H9 (cell line): ENCODE results near the gene UMAD1. TPM values are rescaled to one million over a fixed set of nuclear protein-coding genes. Genes with fewer than 3 reads are reported as not detected.

Source experiments
- DNase-seq: peaks from one replicate; pipeline ENCODE4 v3.0.0-alpha.2; 2017
- H2AFZ ChIP-seq: one replicate; pipeline ENCODE4 v1.6.1; 2013; ENCODE audit warnings: mild to moderate bottlenecking, low read length, control low read depth, moderate library complexity
- H2AK5ac ChIP-seq: 2 replicates; pipeline ENCODE4 v1.6.1; 2013; ENCODE audit warnings: low read length, control low read depth, mixed read lengths; ENCODE audit not compliant: insufficient read length
- H2BK120ac ChIP-seq: one replicate; pipeline ENCODE4 v1.6.1; 2013; ENCODE audit warnings: low read depth, mild to moderate bottlenecking, low read length, control low read depth, inconsistent platforms; ENCODE audit not compliant: poor library complexity, severe bottlenecking
- H2BK12ac ChIP-seq: 2 replicates; pipeline ENCODE4 v1.6.1; 2013; ENCODE audit warnings: low read length, control low read depth, mixed read lengths, low read depth; ENCODE audit not compliant: insufficient read length
- H2BK15ac ChIP-seq: 2 replicates; pipeline ENCODE4 v1.6.1; 2013; ENCODE audit warnings: low read depth, low read length, control low read depth
- H2BK20ac ChIP-seq: one replicate; pipeline ENCODE4 v1.6.1; 2013; ENCODE audit warnings: low read depth, mild to moderate bottlenecking, low read length, control low read depth, inconsistent platforms; ENCODE audit not compliant: poor library complexity, severe bottlenecking
- H2BK5ac ChIP-seq: 2 replicates; pipeline ENCODE4 v1.6.1; 2013; ENCODE audit warnings: low read length, control low read depth, mixed read lengths; ENCODE audit not compliant: insufficient read length
- H3K14ac ChIP-seq: 2 replicates; pipeline ENCODE4 v1.6.1; 2013; ENCODE audit warnings: low read length, control low read depth; ENCODE audit not compliant: insufficient read depth
- H3K18ac ChIP-seq: 2 replicates; pipeline ENCODE4 v1.6.1; 2013; ENCODE audit warnings: low read depth, mild to moderate bottlenecking, mixed read lengths, low read length, control low read depth; ENCODE audit not compliant: insufficient read length
- H3K23ac ChIP-seq: 2 replicates; pipeline ENCODE4 v1.6.1; 2013; ENCODE audit warnings: low read length, control low read depth, mixed read lengths, low read depth; ENCODE audit not compliant: insufficient read length
- H3K23me2 ChIP-seq: 2 replicates; pipeline ENCODE4 v1.6.1; 2013; ENCODE audit warnings: low read depth, mild to moderate bottlenecking, mixed read lengths, low read length, control low read depth; ENCODE audit not compliant: insufficient read length, poor library complexity, severe bottlenecking
- H3K27ac ChIP-seq: 2 replicates; pipeline ENCODE4 v1.5.1; 2013; ENCODE audit warnings: low read length, control low read depth, mixed read lengths, low read depth; ENCODE audit not compliant: insufficient read length
- H3K27me3 ChIP-seq: 2 replicates; pipeline ENCODE4 v1.6.1; 2013; ENCODE audit warnings: low read length, control low read depth, inconsistent platforms; ENCODE audit not compliant: insufficient read depth
- H3K4ac ChIP-seq: 2 replicates; pipeline ENCODE4 v1.6.1; 2013; ENCODE audit warnings: low read depth, mild to moderate bottlenecking, control low read depth, inconsistent platforms, low read length, moderate library complexity
- H3K4me1 ChIP-seq: 2 replicates; pipeline ENCODE4 v1.6.1; 2013; ENCODE audit warnings: low read length, control low read depth, inconsistent platforms; ENCODE audit not compliant: insufficient read depth
- H3K4me2 ChIP-seq: 2 replicates; pipeline ENCODE4 v1.6.1; 2013; ENCODE audit warnings: low read length, control low read depth, mixed read lengths; ENCODE audit not compliant: insufficient read length, insufficient read depth
- H3K56ac ChIP-seq: 2 replicates; pipeline ENCODE4 v1.6.1; 2013; ENCODE audit warnings: low read depth, mild to moderate bottlenecking, mixed read lengths, low read length, control low read depth; ENCODE audit not compliant: insufficient read length
- H3K79me1 ChIP-seq: 2 replicates; pipeline ENCODE4 v1.6.1; 2013; ENCODE audit warnings: low read depth, mild to moderate bottlenecking, moderate library complexity, low read length, control low read depth, inconsistent platforms; ENCODE audit not compliant: insufficient read depth, poor library complexity, severe bottlenecking
- H3K79me2 ChIP-seq: 2 replicates; pipeline ENCODE4 v1.6.1; 2013; ENCODE audit warnings: low read length, control low read depth, inconsistent platforms; ENCODE audit not compliant: insufficient read depth
- H3K9ac ChIP-seq: 2 replicates; pipeline ENCODE4 v1.6.1; 2013; ENCODE audit warnings: low read length, control low read depth, mixed read lengths; ENCODE audit not compliant: insufficient read length; ENCODE audit errors: extremely low read depth
- H3K9me3 ChIP-seq: one replicate; pipeline ENCODE4 v1.6.1; 2013; ENCODE audit warnings: low read depth, low read length, inconsistent platforms; ENCODE audit not compliant: control insufficient read depth
- H3T11ph ChIP-seq: one replicate; pipeline ENCODE4 v1.6.1; 2013; ENCODE audit warnings: mild to moderate bottlenecking, low read length, control low read depth, inconsistent platforms
- H4K20me1 ChIP-seq: one replicate; pipeline ENCODE4 v1.6.1; 2013; ENCODE audit not compliant: control insufficient read depth, insufficient read length, insufficient read depth
- H4K5ac ChIP-seq: 2 replicates; pipeline ENCODE4 v1.6.1; 2013; ENCODE audit warnings: low read depth, mild to moderate bottlenecking, mixed read lengths, low read length, control low read depth; ENCODE audit not compliant: insufficient read length
- H4K8ac ChIP-seq: replicated peaks from 2 replicates; pipeline ENCODE4 v1.6.1; 2013; ENCODE audit warnings: low read length, control low read depth, mixed read lengths, low read depth; ENCODE audit not compliant: insufficient read length
- H4K91ac ChIP-seq: 2 replicates; pipeline ENCODE4 v1.6.1; 2013; ENCODE audit warnings: low read depth, mild to moderate bottlenecking, moderate library complexity, mixed read lengths, low read length, control low read depth; ENCODE audit not compliant: insufficient read length
- H3K27ac Mint-ChIP-seq, 3 experiments: 2 replicates in 2 of 3; 3 replicates in 1 of 3; pipeline ENCODE4 v1.8.0; 2020 to 2021; ENCODE audit warnings: mixed read lengths in 3 of 3, mild to moderate bottlenecking in 1 of 3, moderate library complexity in 1 of 3
- H3K27me3 Mint-ChIP-seq: 2 replicates; pipeline ENCODE4 v1.8.0; 2021; ENCODE audit warnings: low read depth, mild to moderate bottlenecking, moderate library complexity, mixed read lengths
- H3K36me3 Mint-ChIP-seq, 3 experiments: 2 replicates in 2 of 3; 3 replicates in 1 of 3; pipeline ENCODE4 v1.8.0; 2020 to 2021; ENCODE audit warnings: low read depth in 3 of 3, mixed read lengths in 3 of 3; ENCODE audit not compliant: insufficient read depth in 1 of 3
- H3K4me1 Mint-ChIP-seq, 2 experiments: 2 replicates each; pipeline ENCODE4 v1.8.0; 2020; ENCODE audit warnings: mixed read lengths in 2 of 2
- H3K4me3 Mint-ChIP-seq, 2 experiments: 2 replicates in 1 of 2; 3 replicates in 1 of 2; pipeline ENCODE4 v1.8.0; 2020 to 2021; ENCODE audit warnings: mild to moderate bottlenecking in 2 of 2, mixed read lengths in 2 of 2, moderate library complexity in 1 of 2
- H3K9me3 Mint-ChIP-seq, 2 experiments: 2 replicates in 1 of 2; 3 replicates in 1 of 2; pipeline ENCODE4 v1.8.0; 2020; ENCODE audit warnings: mild to moderate bottlenecking in 2 of 2, mixed read lengths in 2 of 2, moderate library complexity in 1 of 2
- WGBS: extraction: QIAGEN DNeasy Blood & Tissue Kit; methylation state at CpG from one replicate; pipeline ENCODE4 v1.1.7; 2013; ENCODE audit warnings: missing lambda C conversion rate, low lambda C conversion rate, mixed read lengths; ENCODE audit not compliant: insufficient read length; ENCODE audit errors: extremely low coverage; 5-methylcytosine and 5-hydroxymethylcytosine counted together
- total RNA-seq: library from RNA; stranded (reverse); gene quantifications from 2 replicates; pipeline ENCODE4 v1.2.1, GENCODE V29; 2021
- TF ChIP-seq, protein P1 (sequence below): fragments of 200-600 bp; sonication (generic); conservative IDR thresholded peaks from 3 replicates; pipeline ENCODE4 v1.8.0; 2021; ENCODE audit warnings: antibody characterized with exemption, mild to moderate bottlenecking

UMAD1 gene
- total RNA-seq, 1 experiment from 2014 or later, result 8.9 TPM

GRCh38 chr7:7613210-7613609, 27.3 kb upstream of the UMAD1 start:
- Histone ChIP-seq H4K20me1 (no peaks in the 10 kb centered on the region), H2AK5ac (no peak overlapping the region), H3K79me2 (no peaks in the 10 kb centered on the region), H3K23ac (no peak overlapping the region), H3K14ac (no peak overlapping the region), H3K18ac (no peak overlapping the region), H3K9me3 (no peaks in the 10 kb centered on the region), H2BK15ac (no peak overlapping the region), H3K9ac (no peak overlapping the region), H2AFZ (no peak overlapping the region), H2BK120ac (no peak overlapping the region), H3T11ph (no peak overlapping the region), H4K8ac (no peak overlapping the region), H3K56ac (no peak overlapping the region), H2BK12ac (no peak overlapping the region), H3K79me1 (no peaks in the 10 kb centered on the region), H4K91ac (no peak overlapping the region), H3K4ac (no peak overlapping the region), H3K27ac (no peak overlapping the region), H3K4me2 (no peak overlapping the region), H2BK5ac (no peak overlapping the region), H2BK20ac (no peak overlapping the region), H3K27me3 (no peaks in the 10 kb centered on the region), H3K23me2 (no peaks in the 10 kb centered on the region), H4K5ac (no peak overlapping the region), H3K4me1 (no peaks in the 10 kb centered on the region)
- no peaks in the 10 kb centered on the region for H3K27me3 Mint-ChIP-seq
- no peaks in the 10 kb centered on the region for H3K9me3 Mint-ChIP-seq
- H3K4me1 Mint-ChIP-seq, result no peaks in the 10 kb centered on the region
- no peak overlapping the region for H3K4me3 Mint-ChIP-seq
- no peak for DNase-seq
- no peaks in the 10 kb centered on the region for H3K36me3 Mint-ChIP-seq
- TF ChIP-seq, protein P1, sequence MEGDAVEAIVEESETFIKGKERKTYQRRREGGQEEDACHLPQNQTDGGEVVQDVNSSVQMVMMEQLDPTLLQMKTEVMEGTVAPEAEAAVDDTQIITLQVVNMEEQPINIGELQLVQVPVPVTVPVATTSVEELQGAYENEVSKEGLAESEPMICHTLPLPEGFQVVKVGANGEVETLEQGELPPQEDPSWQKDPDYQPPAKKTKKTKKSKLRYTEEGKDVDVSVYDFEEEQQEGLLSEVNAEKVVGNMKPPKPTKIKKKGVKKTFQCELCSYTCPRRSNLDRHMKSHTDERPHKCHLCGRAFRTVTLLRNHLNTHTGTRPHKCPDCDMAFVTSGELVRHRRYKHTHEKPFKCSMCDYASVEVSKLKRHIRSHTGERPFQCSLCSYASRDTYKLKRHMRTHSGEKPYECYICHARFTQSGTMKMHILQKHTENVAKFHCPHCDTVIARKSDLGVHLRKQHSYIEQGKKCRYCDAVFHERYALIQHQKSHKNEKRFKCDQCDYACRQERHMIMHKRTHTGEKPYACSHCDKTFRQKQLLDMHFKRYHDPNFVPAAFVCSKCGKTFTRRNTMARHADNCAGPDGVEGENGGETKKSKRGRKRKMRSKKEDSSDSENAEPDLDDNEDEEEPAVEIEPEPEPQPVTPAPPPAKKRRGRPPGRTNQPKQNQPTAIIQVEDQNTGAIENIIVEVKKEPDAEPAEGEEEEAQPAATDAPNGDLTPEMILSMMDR, result no peak
- H3K27ac Mint-ChIP-seq, result no peak overlapping the region
- no CpG with 5 or more reads among the region's 1 CpG for WGBS
